GM18870 (cell line): ENCODE data around the gene MAP6D1.

Experiments
- ATAC-seq: cut with Tn5 transposase; IDR thresholded peaks from one replicate; pipeline ENCODE4 v1.9.1; 2021; ENCODE audit warnings: moderate library complexity; ENCODE audit not compliant: unreplicated experiment

MAP6D1 gene

GRCh38 chr3:183825456-183826161 lies at the start of gene MAP6D1:
MAP6D1 (minus strand) TSS chr3:183825577; CDS start chr3:183825547, 30 bp downstream.
- ATAC-seq, result no peak

GRCh38 chr3:183873914-183874313 lies 48.5 kb upstream of the MAP6D1 start:
- no peak for ATAC-seq

GRCh38 chr3:183871541-183871940 lies 46.2 kb upstream of the MAP6D1 start:
- no peak for ATAC-seq

- no peak for ATAC-seq
Measured at GRCh38 chr3:183870563-183870962, 45.2 kb upstream of the MAP6D1 start.

- ATAC-seq, result no peak
Measured at GRCh38 chr3:183868796-183869195, 43.4 kb upstream of the MAP6D1 start.

- no peak for ATAC-seq
Measured at GRCh38 chr3:183862610-183863009, 37.2 kb upstream of the MAP6D1 start.

- ATAC-seq, result no peak
Measured at GRCh38 chr3:183857863-183858262, 32.5 kb upstream of the MAP6D1 start.

- ATAC-seq, result no peak
Measured at GRCh38 chr3:183854318-183855035, 29.1 kb upstream of the MAP6D1 start.

- ATAC-seq, result no peak
Measured at GRCh38 chr3:183845608-183846288, 20.4 kb upstream of the MAP6D1 start.

GRCh38 chr3:183845090-183845489 lies 19.7 kb upstream of the MAP6D1 start:
- ATAC-seq, result no peak

GRCh38 chr3:183844606-183845005 lies 19.2 kb upstream of the MAP6D1 start:
- no peak for ATAC-seq

- no peak for ATAC-seq
Measured at GRCh38 chr3:183839751-183840150, 14.4 kb upstream of the MAP6D1 start.

GRCh38 chr3:183837894-183838293 lies 12.5 kb upstream of the MAP6D1 start:
- no peak for ATAC-seq

- ATAC-seq, result no peak
Measured at GRCh38 chr3:183837390-183837789, 12.0 kb upstream of the MAP6D1 start.

- no peak for ATAC-seq
Measured at GRCh38 chr3:183833516-183833915, 8.1 kb upstream of the MAP6D1 start.

GRCh38 chr3:183830187-183830586 lies 4.8 kb upstream of the MAP6D1 start:
- ATAC-seq, result no peak

GRCh38 chr3:183829466-183829865 lies 4.1 kb upstream of the MAP6D1 start:
- no peak for ATAC-seq

- no peak for ATAC-seq
Measured at GRCh38 chr3:183828538-183828870, 3.1 kb upstream of the MAP6D1 start.

- ATAC-seq, result no peak
Measured at GRCh38 chr3:183827809-183828537, 2.6 kb upstream of the MAP6D1 start.

GRCh38 chr3:183826448-183827250 lies 1.3 kb upstream of the MAP6D1 start:
- ATAC-seq, result no peak
